ENCODE results near the gene NOMO2. TPM values are rescaled to one million over a fixed set of nuclear protein-coding genes. Genes with fewer than 3 reads are reported as not detected.
"Not testable (repeated sequence)": the region's sequence is repeated elsewhere in the genome, so short reads cannot be mapped to it uniquely, and the experiment has no call there.

The NOMO2 gene
- 96.3 and 101 TPM in 2 replicates for total RNA-seq (2014; rRNA removed; shearing (Covaris generic))
- 81.9 and 92.2 TPM in 2 replicates for polyA plus RNA-seq (2015; cell fraction: cytosol; rRNA removed)
- 245 and 284 TPM in 2 replicates for polyA plus RNA-seq (2015; cell fraction: nucleus; rRNA removed)

- not testable (repeated sequence) for DNase-seq (ENCODE audit: low read depth)
Measured at GRCh38 chr16:18561727-18562314, at the start of gene NOMO2. Gene NOMO2, minus strand, starts transcription at chr16:18562097. Its CDS starts 57 bp downstream, at chr16:18562040.

GRCh38 chr16:18610147-18610803 is 48.4 kb upstream of the NOMO2 start:
- DNase-seq (ENCODE audit: low read depth) = not testable (repeated sequence)

- DNase-seq (ENCODE audit: low read depth) = not testable (repeated sequence)
Measured at GRCh38 chr16:18608271-18608670, 46.4 kb upstream of the NOMO2 start.

- DNase-seq (ENCODE audit: low read depth) = not testable (repeated sequence)
Measured at GRCh38 chr16:18603572-18604246, 41.8 kb upstream of the NOMO2 start.

- not testable (repeated sequence) for DNase-seq (ENCODE audit: low read depth)
Measured at GRCh38 chr16:18598582-18598981, 36.7 kb upstream of the NOMO2 start.

- DNase-seq (ENCODE audit: low read depth) = not testable (repeated sequence)
Measured at GRCh38 chr16:18597734-18598133, 35.8 kb upstream of the NOMO2 start.

- DNase-seq (ENCODE audit: low read depth) = not testable (repeated sequence)
Measured at GRCh38 chr16:18597319-18597718, 35.4 kb upstream of the NOMO2 start.

GRCh38 chr16:18595796-18596195 is 33.9 kb upstream of the NOMO2 start:
- DNase-seq (ENCODE audit: low read depth) = not testable (repeated sequence)

GRCh38 chr16:18594880-18595279 is 33.0 kb upstream of the NOMO2 start:
- peak; percentile 79 for DNase-seq (ENCODE audit: low read depth)

- DNase-seq (ENCODE audit: low read depth) = peak; percentile 25
Measured at GRCh38 chr16:18593904-18594303, 32.0 kb upstream of the NOMO2 start.

GRCh38 chr16:18592982-18593381 is 31.1 kb upstream of the NOMO2 start:
- not testable (repeated sequence) for DNase-seq (ENCODE audit: low read depth)

- peak; percentile 50 for DNase-seq (ENCODE audit: low read depth)
Measured at GRCh38 chr16:18591908-18592307, 30.0 kb upstream of the NOMO2 start.

- DNase-seq (ENCODE audit: low read depth) = not testable (repeated sequence)
Measured at GRCh38 chr16:18591441-18591840, 29.5 kb upstream of the NOMO2 start.

- DNase-seq (ENCODE audit: low read depth) = not testable (repeated sequence)
Measured at GRCh38 chr16:18589806-18590205, 27.9 kb upstream of the NOMO2 start.

- not testable (repeated sequence) for DNase-seq (ENCODE audit: low read depth)
Measured at GRCh38 chr16:18586560-18587540, 25.0 kb upstream of the NOMO2 start.

- not testable (repeated sequence) for DNase-seq (ENCODE audit: low read depth)
Measured at GRCh38 chr16:18585789-18586188, 23.9 kb upstream of the NOMO2 start.

- no peak for DNase-seq (ENCODE audit: low read depth)
Measured at GRCh38 chr16:18582902-18583301, 21.0 kb upstream of the NOMO2 start.

GRCh38 chr16:18580396-18580795 is 18.5 kb upstream of the NOMO2 start:
- DNase-seq (ENCODE audit: low read depth) = not testable (repeated sequence)

- DNase-seq (ENCODE audit: low read depth) = not testable (repeated sequence)
Measured at GRCh38 chr16:18579261-18579660, 17.4 kb upstream of the NOMO2 start.

GRCh38 chr16:18577942-18578341 is 16.0 kb upstream of the NOMO2 start:
- DNase-seq (ENCODE audit: low read depth) = not testable (repeated sequence)

- not testable (repeated sequence) for DNase-seq (ENCODE audit: low read depth)
Measured at GRCh38 chr16:18575945-18576344, 14.0 kb upstream of the NOMO2 start.

All from HT1080 (cell line).